Stimulated activated effector memory CD8-positive, alpha-beta T cell treated with anti-CD3 and anti-CD28 coated beads, Interleukin-12 subunit alpha, Interleukin-12 subunit beta, amount 100 ng/mL, for 72 hours (primary cell): Measurements from ENCODE around the gene MOK.

ENCODE experiments used
- ATAC-seq: fragments of 150-1000 bp; cut with Tn5 transposase; 2 replicates; pipeline ENCODE4 v1.10.0; 2021
- DNase-seq, 2 donors: peaks; one replicate each; pipeline ENCODE4 v3.0.0; 2021 to 2022; ENCODE audit warnings: low spot score in 2 of 2
- H3K27ac Mint-ChIP-seq: one replicate; pipeline ENCODE4 v1.8.0; 2022; ENCODE audit warnings: mild to moderate bottlenecking, mixed read lengths
- H3K36me3 Mint-ChIP-seq: one replicate; pipeline ENCODE4 v1.8.0; 2022; ENCODE audit warnings: mild to moderate bottlenecking, mixed read lengths
- H3K4me1 Mint-ChIP-seq: one replicate; pipeline ENCODE4 v1.8.0; 2022; ENCODE audit warnings: mixed read lengths
- H3K4me3 Mint-ChIP-seq: one replicate; pipeline ENCODE4 v1.8.0; 2022; ENCODE audit warnings: mild to moderate bottlenecking, mixed read lengths
- H3K9me3 Mint-ChIP-seq: one replicate; pipeline ENCODE4 v1.8.0; 2022; ENCODE audit warnings: mixed read lengths

Gene MOK

GRCh38 chr14:102279688-102280348, 25.1 kb downstream of the MOK start:
- Mint-ChIP-seq H3K9me3 (no peaks in the 10 kb centered on the region), H3K4me3 (no peak overlapping the region), H3K36me3 (no peaks in the 10 kb centered on the region), H3K4me1 (no peaks in the 10 kb centered on the region), H3K27ac (no peak overlapping the region)
- ATAC-seq (peak; percentile 70), DNase-seq (no peak)

GRCh38 chr14:102279282-102279681, 25.7 kb downstream of the MOK start:
- no peak overlapping the region for H3K27ac Mint-ChIP-seq
- no peak for DNase-seq
- no peak overlapping the region for H3K4me3 Mint-ChIP-seq
- H3K4me1 Mint-ChIP-seq = no peaks in the 10 kb centered on the region
- no peak for ATAC-seq
- no peaks in the 10 kb centered on the region for H3K9me3 Mint-ChIP-seq
- no peaks in the 10 kb centered on the region for H3K36me3 Mint-ChIP-seq

- H3K9me3 Mint-ChIP-seq = no peaks in the 10 kb centered on the region
- no peak overlapping the region for H3K4me3 Mint-ChIP-seq
Observed at GRCh38 chr14:102278631-102278935, 26.4 kb downstream of the MOK start.

GRCh38 chr14:102277874-102278630, 26.9 kb downstream of the MOK start:
- no peak overlapping the region for H3K27ac Mint-ChIP-seq
- H3K4me1 Mint-ChIP-seq = no peaks in the 10 kb centered on the region
- DNase-seq = no peak
- no peaks in the 10 kb centered on the region for H3K36me3 Mint-ChIP-seq
- no peaks in the 10 kb centered on the region for H3K9me3 Mint-ChIP-seq
- ATAC-seq = no peak
- no peak overlapping the region for H3K4me3 Mint-ChIP-seq

More at GRCh38 chr14:102278631-102278935, 26.4 kb downstream of the MOK start:
- no peak for ATAC-seq
- no peak overlapping the region for H3K27ac Mint-ChIP-seq
- no peak for DNase-seq
- no peaks in the 10 kb centered on the region for H3K36me3 Mint-ChIP-seq
- no peaks in the 10 kb centered on the region for H3K4me1 Mint-ChIP-seq

- Mint-ChIP-seq H3K4me1 (peaks cover 5% of the 10 kb centered on the region), H3K4me3 (no peak overlapping the region), H3K27ac (no peak overlapping the region), H3K36me3 (no peaks in the 10 kb centered on the region), H3K9me3 (no peaks in the 10 kb centered on the region)
- DNase-seq (no peak), ATAC-seq (no peak)
Observed at GRCh38 chr14:102275866-102276265, 29.1 kb downstream of the MOK start.

- ATAC-seq = peak; percentile 58
- Mint-ChIP-seq H3K27ac (no peak overlapping the region), H3K4me1 (peaks cover 5% of the 10 kb centered on the region), H3K9me3 (no peaks in the 10 kb centered on the region), H3K36me3 (no peaks in the 10 kb centered on the region), H3K4me3 (no peak overlapping the region)
- DNase-seq = no peak
Observed at GRCh38 chr14:102272392-102272791, 32.6 kb downstream of the MOK start.

- DNase-seq = no peak
- peak; percentile 47 for ATAC-seq
- peak overlapping the region; percentile 60 for H3K27ac Mint-ChIP-seq
- H3K36me3 Mint-ChIP-seq = no peaks in the 10 kb centered on the region
- H3K4me3 Mint-ChIP-seq = no peak overlapping the region
- H3K9me3 Mint-ChIP-seq = no peaks in the 10 kb centered on the region
- H3K4me1 Mint-ChIP-seq = no peaks in the 10 kb centered on the region
Observed at GRCh38 chr14:102264775-102265174, 40.2 kb downstream of the MOK start.

GRCh38 chr14:102264355-102264754, 40.6 kb downstream of the MOK start:
- peak; percentile 69 for ATAC-seq
- peak in 1 of 2 donors; percentile 63 for DNase-seq
- no peaks in the 10 kb centered on the region for H3K4me1 Mint-ChIP-seq
- peak overlapping the region; percentile 60 for H3K27ac Mint-ChIP-seq
- H3K4me3 Mint-ChIP-seq = no peak overlapping the region
- H3K36me3 Mint-ChIP-seq = no peaks in the 10 kb centered on the region
- no peaks in the 10 kb centered on the region for H3K9me3 Mint-ChIP-seq

GRCh38 chr14:102262929-102263462, 42.0 kb downstream of the MOK start:
- Mint-ChIP-seq H3K36me3 (no peaks in the 10 kb centered on the region), H3K4me3 (no peak overlapping the region), H3K27ac (no peak overlapping the region), H3K4me1 (no peaks in the 10 kb centered on the region), H3K9me3 (no peaks in the 10 kb centered on the region)
- ATAC-seq (no peak), DNase-seq (no peak)

- Mint-ChIP-seq H3K36me3 (no peaks in the 10 kb centered on the region), H3K4me3 (no peak overlapping the region), H3K4me1 (no peaks in the 10 kb centered on the region), H3K27ac (no peak overlapping the region), H3K9me3 (no peaks in the 10 kb centered on the region)
- ATAC-seq (no peak), DNase-seq (no peak)
Observed at GRCh38 chr14:102258136-102258535, 46.8 kb downstream of the MOK start.

- Mint-ChIP-seq H3K4me1 (no peaks in the 10 kb centered on the region), H3K36me3 (no peaks in the 10 kb centered on the region), H3K9me3 (no peaks in the 10 kb centered on the region), H3K27ac (no peak overlapping the region), H3K4me3 (no peak overlapping the region)
- no peak for ATAC-seq
- DNase-seq = no peak
Observed at GRCh38 chr14:102256716-102257115, 48.2 kb downstream of the MOK start.

GRCh38 chr14:102255401-102256190, 49.4 kb downstream of the MOK start:
- Mint-ChIP-seq H3K9me3 (no peaks in the 10 kb centered on the region), H3K4me1 (no peaks in the 10 kb centered on the region), H3K4me3 (no peak overlapping the region), H3K36me3 (no peaks in the 10 kb centered on the region), H3K27ac (no peak overlapping the region)
- DNase-seq (no peak), ATAC-seq (no peak)

- Mint-ChIP-seq H3K4me1 (no peaks in the 10 kb centered on the region), H3K9me3 (no peaks in the 10 kb centered on the region), H3K4me3 (no peak overlapping the region), H3K36me3 (no peaks in the 10 kb centered on the region), H3K27ac (no peak overlapping the region)
- DNase-seq = no peak
- no peak for ATAC-seq
Observed at GRCh38 chr14:102252834-102253801, 51.8 kb downstream of the MOK start.

GRCh38 chr14:102251161-102251560, 53.8 kb downstream of the MOK start:
- Mint-ChIP-seq H3K4me1 (no peaks in the 10 kb centered on the region), H3K36me3 (no peaks in the 10 kb centered on the region), H3K9me3 (no peaks in the 10 kb centered on the region), H3K4me3 (no peak overlapping the region), H3K27ac (no peak overlapping the region)
- no peak for DNase-seq
- ATAC-seq = no peak

- ATAC-seq (no peak), DNase-seq (no peak)
- no peak overlapping the region for H3K4me3 Mint-ChIP-seq
- no peak overlapping the region for H3K27ac Mint-ChIP-seq
- H3K9me3 Mint-ChIP-seq = no peaks in the 10 kb centered on the region
- H3K36me3 Mint-ChIP-seq = no peaks in the 10 kb centered on the region
- no peaks in the 10 kb centered on the region for H3K4me1 Mint-ChIP-seq
Observed at GRCh38 chr14:102250636-102251035, 54.3 kb downstream of the MOK start.
